Measurements from ENCODE around the gene PVRIG.
"Not testable (repeated sequence)": the region's sequence is repeated elsewhere in the genome, so short reads cannot be mapped to it uniquely, and the experiment has no call there.

- not testable (repeated sequence) for TF ChIP-seq CTCF (conservative IDR thresholded peaks at IDR 0.05 in 1 of 2, IDR thresholded peaks at IDR 0.05 in 1 of 2; ENCODE audit: extremely low read depth in 1 of 2, insufficient read depth in 1 of 2, low read depth in 1 of 2, low read length in 2 of 2); EZH2 (IDR thresholded peaks at IDR 0.05; ENCODE audit: borderline replicate concordance, low read length)
These were observed 15.0 kb downstream of the PVRIG start for GRCh38 chr7:100234660-100235317.

All from mammary epithelial cell (primary cell).